MM.1S (cell line): Measurements from ENCODE around the gene PRM3.

ENCODE experiments used
- CTCF ChIP-seq: fragments of 300-600 bp; sonication (generic); IDR thresholded peaks from 2 replicates; pipeline ENCODE4 v1.5.1; 2016; ENCODE audit warnings: antibody characterized with exemption, low read length, mixed read lengths
- EZH2 ChIP-seq: fragments of 300-600 bp; sonication (generic); optimal IDR thresholded peaks from 2 replicates; pipeline ENCODE3; 2017; ENCODE audit warnings: low read depth, mild to moderate bottlenecking, antibody characterized with exemption, low read length, mixed read lengths
- EZH2phosphoT487 ChIP-seq: fragments of 300-600 bp; sonication (generic); IDR thresholded peaks from 2 replicates; pipeline ENCODE4 v1.6.1; 2018; ENCODE audit warnings: antibody characterized with exemption, low read length

GRCh38 chr16:11292076-11292748, 18.8 kb upstream of the PRM3 start:
- no peak for TF ChIP-seq CTCF
- no peak for TF ChIP-seq EZH2phosphoT487
- no peak for TF ChIP-seq EZH2
